Measurements from ENCODE around the gene CREBL2.

The CREBL2 gene

GRCh38 chr12:12683136-12683697 lies 71.5 kb downstream of the CREBL2 start:
- no peak for DNase-seq

GRCh38 chr12:12683725-12684124 lies 72.0 kb downstream of the CREBL2 start:
- DNase-seq, result no peak

- DNase-seq, result peak; percentile 27
Measured at GRCh38 chr12:12684375-12685106, 72.9 kb downstream of the CREBL2 start.

GRCh38 chr12:12685305-12685704 lies 73.6 kb downstream of the CREBL2 start:
- no peak for DNase-seq

GRCh38 chr12:12686472-12686871 lies 74.8 kb downstream of the CREBL2 start:
- DNase-seq, result no peak

GRCh38 chr12:12686925-12687324 lies 75.2 kb downstream of the CREBL2 start:
- DNase-seq, result no peak

- DNase-seq, result no peak
Measured at GRCh38 chr12:12689647-12690300, 78.1 kb downstream of the CREBL2 start.

GRCh38 chr12:12691549-12691948 lies 79.9 kb downstream of the CREBL2 start:
- DNase-seq, result no peak

GRCh38 chr12:12693111-12693671 lies 81.5 kb downstream of the CREBL2 start:
- no peak for DNase-seq
